Measurements from ENCODE around the gene NAV2. TPM values are rescaled to one million over a fixed set of nuclear protein-coding genes. Genes with fewer than 3 reads are reported as not detected.

NAV2 gene
- total RNA-seq, 1 donor from 2014 or later, result 11.1 TPM

GRCh38 chr11:20015101-20015500 lies 302.5 kb downstream of the NAV2 start:
- no peak for TF ChIP-seq CTCF (IDR thresholded peaks at IDR 0.05; ENCODE audit: insufficient read depth, low read length, severe bottlenecking)
- Histone ChIP-seq H3K4me3 (ENCODE audit: low read depth, low read length) (no peak overlapping the region), H3K27me3 (ENCODE audit: control insufficient read depth, insufficient read depth, low read length) (no peaks in the 10 kb centered on the region), H3K36me3 (ENCODE audit: control insufficient read depth, insufficient read depth, low read length) (no peaks in the 10 kb centered on the region)
- DNase-seq (ENCODE audit: low read depth), result no peak
- FAIRE-seq, result no peak

GRCh38 chr11:20015529-20016427 lies 303.1 kb downstream of the NAV2 start:
- H3K4me3 ChIP-seq (ENCODE audit: low read depth, low read length), result no peak overlapping the region
- no peak for TF ChIP-seq CTCF (IDR thresholded peaks at IDR 0.05; ENCODE audit: insufficient read depth, low read length, severe bottlenecking)
- no peaks in the 10 kb centered on the region for H3K27me3 ChIP-seq (ENCODE audit: control insufficient read depth, insufficient read depth, low read length)
- peak; percentile 70 for DNase-seq (ENCODE audit: low read depth)
- no peak for FAIRE-seq
- H3K36me3 ChIP-seq (ENCODE audit: control insufficient read depth, insufficient read depth, low read length), result no peaks in the 10 kb centered on the region

GRCh38 chr11:20016526-20016925 lies 303.9 kb downstream of the NAV2 start:
- DNase-seq (ENCODE audit: low read depth) (no peak), FAIRE-seq (no peak)
- Histone ChIP-seq H3K36me3 (ENCODE audit: control insufficient read depth, insufficient read depth, low read length) (no peaks in the 10 kb centered on the region), H3K27me3 (ENCODE audit: control insufficient read depth, insufficient read depth, low read length) (no peaks in the 10 kb centered on the region), H3K4me3 (ENCODE audit: low read depth, low read length) (no peak overlapping the region)
- TF ChIP-seq CTCF (IDR thresholded peaks at IDR 0.05; ENCODE audit: insufficient read depth, low read length, severe bottlenecking), result no peak

- no peak for DNase-seq (ENCODE audit: low read depth)
- Histone ChIP-seq H3K36me3 (ENCODE audit: control insufficient read depth, insufficient read depth, low read length) (no peaks in the 10 kb centered on the region), H3K27me3 (ENCODE audit: control insufficient read depth, insufficient read depth, low read length) (no peaks in the 10 kb centered on the region), H3K4me3 (ENCODE audit: low read depth, low read length) (no peak overlapping the region)
- no peak for TF ChIP-seq CTCF (IDR thresholded peaks at IDR 0.05; ENCODE audit: insufficient read depth, low read length, severe bottlenecking)
- FAIRE-seq, result no peak
Measured at GRCh38 chr11:20017320-20017719, 304.7 kb downstream of the NAV2 start.

- DNase-seq (ENCODE audit: low read depth) (no peak), FAIRE-seq (no peak)
- H3K36me3 ChIP-seq (ENCODE audit: control insufficient read depth, insufficient read depth, low read length), result no peaks in the 10 kb centered on the region
- H3K4me3 ChIP-seq (ENCODE audit: low read depth, low read length), result no peak overlapping the region
- no peaks in the 10 kb centered on the region for H3K27me3 ChIP-seq (ENCODE audit: control insufficient read depth, insufficient read depth, low read length)
- TF ChIP-seq CTCF (IDR thresholded peaks at IDR 0.05; ENCODE audit: insufficient read depth, low read length, severe bottlenecking), result no peak
Measured at GRCh38 chr11:20020198-20020597, 307.6 kb downstream of the NAV2 start.

Measured in bronchial epithelial cell (primary cell).